Transverse colon (tissue), 4 donors: ENCODE measurements around the gene RABGEF1. TPM values are rescaled to one million over a fixed set of nuclear protein-coding genes. Genes with fewer than 3 reads are reported as not detected.
"Not testable (repeated sequence)": the region's sequence is repeated elsewhere in the genome, so short reads cannot be mapped to it uniquely, and the experiment has no call there.

Source experiments
- DNase-seq: peaks from one replicate; pipeline ENCODE4 v3.0.0-alpha.2; 2019
- H3K27ac ChIP-seq, 4 donors: fragments of 200-600 bp; sonication (generic); 2 replicates each; pipeline ENCODE4 v1.5.1; 2016 to 2018; ENCODE audit warnings: inconsistent platforms in 4 of 4
- H3K27me3 ChIP-seq: fragments of 200-600 bp; sonication (generic); 2 replicates; pipeline ENCODE4 v1.5.1; 2017; ENCODE audit warnings: inconsistent platforms
- H3K36me3 ChIP-seq, 4 donors: fragments of 200-600 bp; sonication (generic); 2 replicates each; pipeline ENCODE4 v1.5.1; 2017 to 2019; ENCODE audit warnings: inconsistent platforms in 4 of 4
- H3K4me1 ChIP-seq, 4 donors: fragments of 200-600 bp; sonication (generic); 2 replicates each; pipeline ENCODE4 v1.5.1; 2017 to 2020; ENCODE audit warnings: inconsistent platforms in 4 of 4
- H3K4me3 ChIP-seq, 4 donors: fragments of 200-600 bp; sonication (generic); 1 replicate in 1 of 4; 2 replicates in 3 of 4; pipeline versions ENCODE4 v1.5.1 to v1.6.1; 2017 to 2019; ENCODE audit warnings: inconsistent platforms in 4 of 4
- H3K9me3 ChIP-seq, 2 donors: fragments of 200-600 bp; sonication (generic); 2 replicates each; pipeline ENCODE4 v1.5.1; 2017 to 2019; ENCODE audit warnings: inconsistent platforms in 2 of 2
- CTCF ChIP-seq, 5 experiments: fragments of 200-600 bp in 3 of 5; fragments of 450-650 bp in 2 of 5; sonication (generic) in 3 of 5; IDR thresholded peaks; 1 replicate in 2 of 5; 2 replicates in 3 of 5; pipeline ENCODE4 v1.5.1; 2016 to 2017; ENCODE audit warnings: antibody characterized with exemption in 5 of 5, inconsistent platforms in 3 of 5, mild to moderate bottlenecking in 2 of 5, moderate library complexity in 1 of 5
- EP300 ChIP-seq: sonication (generic); formaldehyde crosslinking; IDR thresholded peaks from one replicate; pipeline ENCODE4 v1.6.1; 2017; ENCODE audit warnings: antibody characterized with exemption, low read depth
- POLR2A ChIP-seq: fragments of 450-650 bp; IDR thresholded peaks from one replicate; pipeline ENCODE4 v1.6.1; 2016; ENCODE audit warnings: antibody characterized with exemption, mild to moderate bottlenecking, moderate library complexity
- POLR2AphosphoS5 ChIP-seq, 3 donors: sonication (generic); formaldehyde crosslinking; IDR thresholded peaks; one replicate each; pipeline ENCODE4 v1.6.1; 2016; ENCODE audit warnings: antibody characterized with exemption in 3 of 3
- WGBS, 2 donors: methylation state at CpG; one replicate each; pipeline ENCODE4 v1.1.5; 2018; ENCODE audit warnings: low coverage in 1 of 2; 5-methylcytosine and 5-hydroxymethylcytosine counted together
- in situ Hi-C, 4 donors: fragments of 200-750 bp; cut with MboI; loops; one replicate each; pipeline versions ENCODE4 v1.15.0 to v1.15.1; 2017; ENCODE audit warnings: low sequenced_read_pairs in 3 of 4, low pct_ligation_motif_present in 1 of 4, low pct_unique_long_range_greater_than_20kb in 1 of 4
- intact Hi-C: fragments of 100-400 bp; cut with DNase I; formaldehyde crosslinking; loops from one replicate; pipeline ENCODE4 v1.15.1; 2023; ENCODE audit warnings: low total_unique reads
- total RNA-seq, 4 donors: library from RNA; depleted of rRNA; stranded (reverse); fragments of >200 nt; gene quantifications; one replicate each; pipeline ENCODE4 v1.1.0, GENCODE V29; 2016

RABGEF1 gene
- total RNA-seq, 4 donors from 2014 or later: 12.7 to 32.9 (median 30.4) TPM

DNA sequence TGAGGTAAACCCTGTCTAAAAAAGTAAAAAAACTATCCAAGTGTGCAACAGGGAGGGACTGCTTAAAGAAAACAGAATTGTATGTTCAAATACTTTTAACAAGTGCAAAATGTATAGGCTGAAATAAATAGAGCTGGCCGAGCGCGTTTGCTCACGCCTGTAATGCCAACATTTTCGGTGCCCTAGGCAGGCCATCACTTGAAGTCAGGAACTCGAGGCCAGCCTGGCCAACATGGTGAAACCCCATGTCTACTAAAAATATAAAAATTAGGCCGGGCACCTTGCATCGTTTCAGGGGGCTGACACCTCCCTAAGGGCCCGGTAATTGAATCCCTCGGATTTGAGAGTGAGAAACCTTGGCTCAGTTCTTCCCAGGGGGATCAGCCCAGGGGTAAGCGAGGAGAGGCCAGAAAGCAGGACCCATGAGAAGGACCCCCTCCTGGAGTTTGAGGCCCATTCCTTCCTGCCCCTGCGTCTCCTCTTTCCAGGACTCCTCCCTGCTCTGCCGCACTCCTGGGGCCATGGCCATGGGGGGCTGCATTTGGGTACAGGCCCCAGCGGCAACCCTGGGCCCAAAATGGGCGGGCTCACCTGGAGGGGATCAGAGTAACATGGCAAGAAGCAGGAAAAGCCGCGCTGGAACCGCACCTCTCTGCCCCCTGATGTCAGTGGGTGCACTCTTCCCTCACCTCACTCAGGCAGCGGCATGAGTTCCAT, 105.0 kb downstream of the RABGEF1 start:
- no peak for TF ChIP-seq POLR2A
- TF ChIP-seq POLR2AphosphoS5 (IDR thresholded peaks at IDR 0.05): no peak
- no peak for TF ChIP-seq EP300
- TF ChIP-seq CTCF (IDR thresholded peaks at IDR 0.05): no peak
- DNase-seq: no peak
- intact Hi-C loops: no loop called here

GRCh38 chr7:66846096-66846445, 105.5 kb downstream of the RABGEF1 start:
- H3K4me1 ChIP-seq: peaks cover 0 to 21% (median 18%) of the 10 kb centered on the region in 4 donors
- DNase-seq, H3K4me3 ChIP-seq, H3K9me3 ChIP-seq, H3K27me3 ChIP-seq, H3K36me3 ChIP-seq, intact Hi-C loops: not testable (repeated sequence)
- 90 to 95% methylated on average over 2 to 4 of the region's 4 CpGs for WGBS, 2 donors
- H3K27ac ChIP-seq: peak overlapping the region in 2 of 4 donors; percentile 96 to 98
- in situ Hi-C loops: loop anchor here in 1 of 4 donors (25.0 kb wide), 1 partner anchor 159 kb away; no protein-coding TSS in a partner anchor

More for the DNA sequence above, 105.0 kb downstream of the RABGEF1 start:
- peaks cover 0 to 21% (median 18%) of the 10 kb centered on the region in 4 donors for H3K4me1 ChIP-seq
- H3K9me3 ChIP-seq: no peaks in the 10 kb centered on the region
- H3K27ac ChIP-seq: peak overlapping the region; percentile 93 to 98 (median 94)
- 48 to 77% methylated on average over 6 to 19 of the region's 19 CpGs for WGBS, 2 donors
- H3K4me3 ChIP-seq: peak overlapping the region; percentile 43 to 87 (median 72)
- no peaks in the 10 kb centered on the region for H3K36me3 ChIP-seq
- no peaks in the 10 kb centered on the region for H3K27me3 ChIP-seq
- in situ Hi-C loops: loop anchor here in 1 of 4 donors (25.0 kb wide), 1 partner anchor 158 kb away; no protein-coding TSS in a partner anchor

DNA sequence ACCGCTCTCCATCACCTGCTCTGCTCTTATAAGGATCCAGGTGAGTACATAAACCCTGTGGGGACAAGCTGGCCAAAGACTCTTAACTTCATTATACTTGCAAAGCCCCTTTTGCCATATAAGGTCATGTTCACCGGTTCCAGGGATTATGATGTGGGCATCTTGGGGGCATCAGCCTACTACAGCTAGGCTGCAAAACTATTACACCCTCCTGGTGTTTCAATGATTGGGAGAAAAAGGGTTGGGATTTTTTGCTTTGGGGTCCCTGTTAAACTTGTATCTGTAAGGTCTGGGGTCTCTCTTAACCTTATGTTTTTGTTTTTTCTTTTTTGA, 107.0 kb downstream of the RABGEF1 start:
- DNase-seq, H3K4me3 ChIP-seq, H3K27me3 ChIP-seq, H3K36me3 ChIP-seq, intact Hi-C loops, H3K9me3 ChIP-seq: not testable (repeated sequence)
- Histone ChIP-seq H3K4me1 (peaks cover 0 to 21% (median 18%) of the 10 kb centered on the region in 4 donors), H3K27ac (peak overlapping the region in 1 of 4 donors; percentile 4)
- 69% methylated on average over 2 of the region's 2 CpGs; no CpG with 5 or more reads in 1 of the 2 donors for WGBS, 2 donors
- in situ Hi-C loops: loop anchor here in 1 of 4 donors (25.0 kb wide), 1 partner anchor 160 kb away; no protein-coding TSS in a partner anchor

- Histone ChIP-seq H3K4me3 (no peak overlapping the region), H3K36me3 (no peaks in the 10 kb centered on the region), H3K9me3 (no peaks in the 10 kb centered on the region), H3K27ac (peak overlapping the region in 1 of 4 donors; percentile 4), H3K4me1 (peaks cover 0 to 19% (median 16%) of the 10 kb centered on the region in 4 donors), H3K27me3 (no peaks in the 10 kb centered on the region)
- WGBS, 2 donors: 72 to 75% methylated on average over 6 to 9 of the region's 9 CpGs
- in situ Hi-C loops: loop anchor here in 1 of 4 donors (25.0 kb wide), 1 partner anchor 161 kb away; no protein-coding TSS in a partner anchor
- no peak for DNase-seq
- intact Hi-C loops: no loop called here
- no peak for TF ChIP-seq CTCF (IDR thresholded peaks at IDR 0.05)
- no peak for TF ChIP-seq POLR2A
- TF ChIP-seq POLR2AphosphoS5 (IDR thresholded peaks at IDR 0.05): no peak
- TF ChIP-seq EP300: no peak
These were observed 107.6 kb downstream of the RABGEF1 start for GRCh38 chr7:66847879-66848790.

DNA sequence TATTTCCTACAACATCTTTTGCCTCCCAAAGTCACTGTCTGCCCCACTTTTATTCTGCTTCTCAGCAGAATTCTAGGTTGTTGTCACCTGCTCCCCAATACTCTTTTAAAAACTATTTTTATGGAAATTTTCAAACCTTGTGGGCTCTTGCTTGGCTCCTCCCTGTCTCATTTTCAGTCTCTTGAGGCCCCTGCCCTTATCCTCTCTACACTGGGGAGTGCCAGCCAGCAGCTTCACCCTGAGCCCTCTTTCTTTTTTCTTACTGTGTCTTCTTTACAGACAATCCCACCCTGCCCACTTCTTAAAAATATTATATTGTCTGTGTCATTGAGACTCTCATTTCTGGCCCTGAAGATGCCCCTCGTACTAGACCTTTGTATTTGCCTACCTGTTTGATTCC, 118.8 kb downstream of the RABGEF1 start:
- in situ Hi-C loops: no loop called here
- H3K4me3 ChIP-seq: no peak overlapping the region
- no peaks in the 10 kb centered on the region for H3K27me3 ChIP-seq
- 96 to 100% methylated on average over 1 of the region's 1 CpG for WGBS, 2 donors
- no peak for DNase-seq
- no peaks in the 10 kb centered on the region for H3K9me3 ChIP-seq
- peaks cover 0 to 3% (median 0%) of the 10 kb centered on the region in 4 donors for H3K36me3 ChIP-seq
- no peak for TF ChIP-seq EP300
- TF ChIP-seq CTCF (IDR thresholded peaks at IDR 0.05): no peak
- no peak for TF ChIP-seq POLR2A
- no peak for TF ChIP-seq POLR2AphosphoS5 (IDR thresholded peaks at IDR 0.05)
- H3K27ac ChIP-seq: no peak overlapping the region
- H3K4me1 ChIP-seq: no peaks in the 10 kb centered on the region
- intact Hi-C loops: no loop called here
